ENCODE results near the gene TMEM11.

Gene TMEM11

DNA sequence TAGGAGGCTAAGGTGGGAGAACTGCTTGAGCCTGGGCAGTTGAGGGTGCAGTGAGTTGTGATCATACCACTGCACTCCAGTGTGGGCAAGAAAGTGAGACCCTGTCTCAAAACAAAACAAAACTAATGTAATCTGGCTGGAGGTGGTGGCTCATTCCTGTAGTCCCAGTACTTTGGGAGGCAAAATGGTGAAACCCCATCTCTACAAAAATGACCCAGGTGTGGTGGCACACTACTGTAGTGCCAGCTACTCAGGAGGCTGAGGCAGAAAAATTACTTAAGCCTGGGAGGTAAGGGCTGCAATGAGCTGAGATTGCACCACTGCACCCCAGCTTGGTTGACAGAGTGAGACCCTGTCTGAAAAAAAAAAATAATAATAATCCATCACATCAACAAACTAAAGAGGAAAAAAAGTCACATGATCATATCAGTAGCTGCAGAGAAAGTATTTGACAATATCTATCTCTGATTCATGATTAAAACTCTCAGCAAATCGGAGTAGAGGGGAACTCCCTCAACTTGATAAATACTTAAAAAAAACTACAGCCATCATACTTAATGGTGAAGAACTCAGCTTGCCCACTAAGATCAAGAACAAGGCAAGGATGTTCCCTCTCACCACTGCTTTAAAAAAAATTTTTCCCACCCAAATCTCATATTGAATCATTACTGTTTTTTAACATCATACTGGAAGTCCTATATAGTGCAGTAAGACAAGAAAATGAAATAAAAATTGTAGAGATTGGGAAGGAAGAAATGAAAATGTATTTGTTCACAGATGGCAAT lies 56.2 kb downstream of the TMEM11 start:
- no peak for DNase-seq

DNA sequence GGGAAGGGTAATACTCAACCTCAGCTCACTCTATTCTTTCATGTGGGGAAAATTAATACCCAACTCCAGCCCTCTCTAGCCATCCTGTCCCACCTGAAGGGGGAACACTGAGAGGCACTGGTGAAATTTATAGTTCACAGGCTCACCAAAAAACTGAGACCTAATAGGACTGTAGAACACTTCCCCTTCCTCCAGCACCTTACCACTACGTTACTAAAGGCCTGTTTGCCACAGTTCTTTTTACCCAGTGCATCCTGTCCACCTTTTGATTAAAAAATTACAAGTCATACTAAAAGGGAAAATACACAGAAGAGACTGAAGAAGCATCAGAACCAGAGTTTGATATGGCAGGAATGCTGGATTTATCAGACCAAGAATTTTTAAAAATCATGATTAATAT lies 61.2 kb downstream of the TMEM11 start:
- no peak for DNase-seq

DNA sequence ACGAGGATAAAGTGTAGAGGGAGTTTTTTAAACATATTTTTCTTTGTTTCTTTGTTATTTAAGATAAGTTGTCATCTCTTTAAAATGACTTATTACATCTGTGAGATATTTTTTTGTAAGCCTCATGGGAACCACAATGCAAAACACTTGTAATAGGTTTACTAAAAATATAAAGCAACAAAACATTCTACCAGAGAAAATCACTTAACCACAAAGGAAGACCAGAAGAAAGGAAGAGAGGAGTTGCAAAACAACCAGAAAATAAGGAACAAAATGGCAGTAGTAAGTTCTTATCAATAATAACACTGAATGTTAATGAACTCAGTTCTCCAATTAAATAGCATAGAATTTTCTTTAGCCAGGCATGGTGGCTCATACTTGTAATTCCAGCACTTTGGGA lies 64.3 kb downstream of the TMEM11 start:
- DNase-seq, result no peak
